ENCODE measurements around the gene NPHP3.

NPHP3 gene

GRCh38 chr3:132694991-132695390 lies 27.2 kb downstream of the NPHP3 start:
- H3K4me1 ChIP-seq (ENCODE audit: control insufficient read depth, insufficient read depth, low read depth, low read length), result no peaks in the 10 kb centered on the region
- H2AK5ac ChIP-seq (ENCODE audit: low read length, severe bottlenecking), result no peak overlapping the region
- no peak overlapping the region for H3K4me3 ChIP-seq (ENCODE audit: insufficient read depth in 1 of 2, low read depth in 1 of 2, low read length in 2 of 2)
- 100% methylated on average over 2 of the region's 4 CpGs for WGBS
- no peak overlapping the region for H3K4me2 ChIP-seq (ENCODE audit: low read length, poor library complexity, severe bottlenecking)
- H3K9ac ChIP-seq (ENCODE audit: low read length), result no peak overlapping the region
- H4K91ac ChIP-seq (ENCODE audit: low read length), result no peak overlapping the region
- H2BK120ac ChIP-seq (ENCODE audit: low read depth, low read length), result no peak overlapping the region
- H3K4ac ChIP-seq (ENCODE audit: low read depth in 1 of 2, low read length in 2 of 2), result no peak overlapping the region
- no peak overlapping the region for H3K23ac ChIP-seq (ENCODE audit: low read length in 2 of 2)
- H3K27ac ChIP-seq (ENCODE audit: low read length, poor library complexity, severe bottlenecking), result no peak overlapping the region
- H3K9me3 ChIP-seq (ENCODE audit: control insufficient read depth, low read length), result no peaks in the 10 kb centered on the region
- peaks cover 7% of the 10 kb centered on the region for H3K79me1 ChIP-seq (replicated peaks; ENCODE audit: low read length, poor library complexity, severe bottlenecking)
- no peak overlapping the region for H2BK5ac ChIP-seq (ENCODE audit: low read depth, low read length, poor library complexity, severe bottlenecking)
- no peaks in the 10 kb centered on the region for H3K27me3 ChIP-seq (ENCODE audit: control insufficient read depth in 1 of 2, insufficient read depth in 1 of 2, low read length in 2 of 2)
- no peak overlapping the region for H2BK15ac ChIP-seq (ENCODE audit: low read depth, poor library complexity, severe bottlenecking)
- H2AFZ ChIP-seq (ENCODE audit: low read depth, low read length), result no peak overlapping the region
- H4K8ac ChIP-seq (ENCODE audit: low read length), result no peak overlapping the region
- no peak overlapping the region for H2BK12ac ChIP-seq (ENCODE audit: low read length in 2 of 2)
- H3K36me3 ChIP-seq (ENCODE audit: control insufficient read depth in 1 of 2, insufficient read depth in 2 of 2, low read depth in 1 of 2, low read length in 2 of 2), result peaks cover 18 to 98% of the 10 kb centered on the region in 2 experiments
- H3K14ac ChIP-seq (ENCODE audit: low read length in 2 of 2), result no peak overlapping the region
- no peak for DNase-seq
- H3K18ac ChIP-seq (ENCODE audit: low read depth in 1 of 2, low read length in 2 of 2), result no peak overlapping the region

- Histone ChIP-seq H2AK5ac (ENCODE audit: low read length, severe bottlenecking) (no peak overlapping the region), H2AFZ (ENCODE audit: low read depth, low read length) (no peak overlapping the region), H3K23ac (ENCODE audit: low read length in 2 of 2) (no peak overlapping the region), H2BK120ac (ENCODE audit: low read depth, low read length) (no peak overlapping the region), H3K4ac (ENCODE audit: low read depth in 1 of 2, low read length in 2 of 2) (no peak overlapping the region), H2BK5ac (ENCODE audit: low read depth, low read length, poor library complexity, severe bottlenecking) (no peak overlapping the region), H4K91ac (ENCODE audit: low read length) (no peak overlapping the region), H4K8ac (ENCODE audit: low read length) (no peak overlapping the region), H3K14ac (ENCODE audit: low read length in 2 of 2) (no peak overlapping the region), H3K4me2 (ENCODE audit: low read length, poor library complexity, severe bottlenecking) (no peak overlapping the region), H3K9me3 (ENCODE audit: control insufficient read depth, low read length) (no peaks in the 10 kb centered on the region), H2BK15ac (ENCODE audit: low read depth, poor library complexity, severe bottlenecking) (no peak overlapping the region), H3K27me3 (ENCODE audit: control insufficient read depth in 1 of 2, insufficient read depth in 1 of 2, low read length in 2 of 2) (no peaks in the 10 kb centered on the region), H3K4me1 (ENCODE audit: control insufficient read depth, insufficient read depth, low read depth, low read length) (no peaks in the 10 kb centered on the region), H3K27ac (ENCODE audit: low read length, poor library complexity, severe bottlenecking) (no peak overlapping the region), H3K9ac (ENCODE audit: low read length) (no peak overlapping the region), H3K18ac (ENCODE audit: low read depth in 1 of 2, low read length in 2 of 2) (no peak overlapping the region), H3K79me1 (replicated peaks; ENCODE audit: low read length, poor library complexity, severe bottlenecking) (peaks cover 12% of the 10 kb centered on the region), H3K4me3 (ENCODE audit: insufficient read depth in 1 of 2, low read depth in 1 of 2, low read length in 2 of 2) (no peak overlapping the region), H2BK12ac (ENCODE audit: low read length in 2 of 2) (no peak overlapping the region), H3K36me3 (ENCODE audit: control insufficient read depth in 1 of 2, insufficient read depth in 2 of 2, low read depth in 1 of 2, low read length in 2 of 2) (peaks cover 14 to 96% of the 10 kb centered on the region in 2 experiments)
- 100% methylated on average over 3 of the region's 4 CpGs for WGBS
- DNase-seq, result no peak
These were observed 32.2 kb downstream of the NPHP3 start for GRCh38 chr3:132690040-132690439.

DNA sequence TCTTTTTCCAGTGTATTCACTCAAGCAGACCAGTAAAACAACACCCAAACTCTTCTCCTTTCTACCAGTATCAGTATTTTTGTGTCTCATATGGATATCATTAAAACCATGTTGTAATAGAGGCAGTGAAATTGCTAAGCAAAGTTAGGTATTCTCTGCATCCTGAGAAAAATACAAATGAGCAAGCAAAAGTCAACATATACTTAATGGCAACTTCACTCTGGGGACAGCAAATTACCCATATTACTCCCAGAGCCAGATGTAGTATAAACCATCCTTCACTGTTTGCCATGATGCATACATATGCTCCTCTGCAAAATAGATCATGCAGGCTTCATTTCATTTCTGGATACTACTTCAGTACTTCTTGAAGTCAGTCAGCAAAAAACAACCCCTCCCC lies 40.0 kb downstream of the NPHP3 start:
- H3K18ac ChIP-seq (ENCODE audit: low read depth in 1 of 2, low read length in 2 of 2), result no peak overlapping the region
- H2BK12ac ChIP-seq (ENCODE audit: low read length in 2 of 2), result no peak overlapping the region
- H3K4me2 ChIP-seq (ENCODE audit: low read length, poor library complexity, severe bottlenecking), result no peak overlapping the region
- no peak overlapping the region for H3K9ac ChIP-seq (ENCODE audit: low read length)
- no peak overlapping the region for H2AFZ ChIP-seq (ENCODE audit: low read depth, low read length)
- no peaks in the 10 kb centered on the region for H3K27me3 ChIP-seq (ENCODE audit: control insufficient read depth in 1 of 2, insufficient read depth in 1 of 2, low read length in 2 of 2)
- DNase-seq, result no peak
- H3K14ac ChIP-seq (ENCODE audit: low read length in 2 of 2), result no peak overlapping the region
- H3K27ac ChIP-seq (ENCODE audit: low read length, poor library complexity, severe bottlenecking), result no peak overlapping the region
- H2AK5ac ChIP-seq (ENCODE audit: low read length, severe bottlenecking), result no peak overlapping the region
- H2BK15ac ChIP-seq (ENCODE audit: low read depth, poor library complexity, severe bottlenecking), result no peak overlapping the region
- peaks cover 4% of the 10 kb centered on the region for H3K79me1 ChIP-seq (replicated peaks; ENCODE audit: low read length, poor library complexity, severe bottlenecking)
- no peak overlapping the region for H3K4me3 ChIP-seq (ENCODE audit: insufficient read depth in 1 of 2, low read depth in 1 of 2, low read length in 2 of 2)
- no peak overlapping the region for H4K8ac ChIP-seq (ENCODE audit: low read length)
- no peak overlapping the region for H2BK120ac ChIP-seq (ENCODE audit: low read depth, low read length)
- no peaks in the 10 kb centered on the region for H3K4me1 ChIP-seq (ENCODE audit: control insufficient read depth, insufficient read depth, low read depth, low read length)
- no peak overlapping the region for H3K4ac ChIP-seq (ENCODE audit: low read depth in 1 of 2, low read length in 2 of 2)
- H2BK5ac ChIP-seq (ENCODE audit: low read depth, low read length, poor library complexity, severe bottlenecking), result no peak overlapping the region
- no peak overlapping the region for H4K91ac ChIP-seq (ENCODE audit: low read length)
- no peaks in the 10 kb centered on the region for H3K9me3 ChIP-seq (ENCODE audit: control insufficient read depth, low read length)
- H3K36me3 ChIP-seq (ENCODE audit: control insufficient read depth in 1 of 2, insufficient read depth in 2 of 2, low read depth in 1 of 2, low read length in 2 of 2), result peaks cover 9 to 93% of the 10 kb centered on the region in 2 experiments
- no peak overlapping the region for H3K23ac ChIP-seq (ENCODE audit: low read length in 2 of 2)

GRCh38 chr3:132681421-132681820 lies 40.8 kb downstream of the NPHP3 start:
- H3K23ac ChIP-seq (ENCODE audit: low read length in 2 of 2), result no peak overlapping the region
- peaks cover 9 to 93% of the 10 kb centered on the region in 2 experiments for H3K36me3 ChIP-seq (ENCODE audit: control insufficient read depth in 1 of 2, insufficient read depth in 2 of 2, low read depth in 1 of 2, low read length in 2 of 2)
- H3K4me1 ChIP-seq (ENCODE audit: control insufficient read depth, insufficient read depth, low read depth, low read length), result no peaks in the 10 kb centered on the region
- H3K27ac ChIP-seq (ENCODE audit: low read length, poor library complexity, severe bottlenecking), result no peak overlapping the region
- no peak overlapping the region for H2AFZ ChIP-seq (ENCODE audit: low read depth, low read length)
- H2BK120ac ChIP-seq (ENCODE audit: low read depth, low read length), result no peak overlapping the region
- H4K91ac ChIP-seq (ENCODE audit: low read length), result no peak overlapping the region
- H2AK5ac ChIP-seq (ENCODE audit: low read length, severe bottlenecking), result no peak overlapping the region
- 100% methylated on average over 1 of the region's 3 CpGs for WGBS
- H3K9me3 ChIP-seq (ENCODE audit: control insufficient read depth, low read length), result no peaks in the 10 kb centered on the region
- H4K8ac ChIP-seq (ENCODE audit: low read length), result no peak overlapping the region
- DNase-seq, result no peak
- no peaks in the 10 kb centered on the region for H3K27me3 ChIP-seq (ENCODE audit: control insufficient read depth in 1 of 2, insufficient read depth in 1 of 2, low read length in 2 of 2)
- H3K4me3 ChIP-seq (ENCODE audit: insufficient read depth in 1 of 2, low read depth in 1 of 2, low read length in 2 of 2), result no peak overlapping the region
- H3K9ac ChIP-seq (ENCODE audit: low read length), result no peak overlapping the region
- no peak overlapping the region for H2BK5ac ChIP-seq (ENCODE audit: low read depth, low read length, poor library complexity, severe bottlenecking)
- no peak overlapping the region for H2BK15ac ChIP-seq (ENCODE audit: low read depth, poor library complexity, severe bottlenecking)
- H3K18ac ChIP-seq (ENCODE audit: low read depth in 1 of 2, low read length in 2 of 2), result no peak overlapping the region
- H3K4ac ChIP-seq (ENCODE audit: low read depth in 1 of 2, low read length in 2 of 2), result no peak overlapping the region
- H3K79me1 ChIP-seq (replicated peaks; ENCODE audit: low read length, poor library complexity, severe bottlenecking), result peaks cover 4% of the 10 kb centered on the region
- no peak overlapping the region for H3K14ac ChIP-seq (ENCODE audit: low read length in 2 of 2)
- H2BK12ac ChIP-seq (ENCODE audit: low read length in 2 of 2), result no peak overlapping the region
- H3K4me2 ChIP-seq (ENCODE audit: low read length, poor library complexity, severe bottlenecking), result no peak overlapping the region
